ENCODE results near the gene NR2C2. TPM values are rescaled to one million over a fixed set of nuclear protein-coding genes. Genes with fewer than 3 reads are reported as not detected.
A peak's percentile ranks its signal among the peaks of the same experiment; 100 is the strongest.

Gene NR2C2
- total and polyA plus RNA-seq, 2 donors (not counting 1 experiment from before 2014, with no cell fraction given): 22.8 to 96.9 TPM

DNA sequence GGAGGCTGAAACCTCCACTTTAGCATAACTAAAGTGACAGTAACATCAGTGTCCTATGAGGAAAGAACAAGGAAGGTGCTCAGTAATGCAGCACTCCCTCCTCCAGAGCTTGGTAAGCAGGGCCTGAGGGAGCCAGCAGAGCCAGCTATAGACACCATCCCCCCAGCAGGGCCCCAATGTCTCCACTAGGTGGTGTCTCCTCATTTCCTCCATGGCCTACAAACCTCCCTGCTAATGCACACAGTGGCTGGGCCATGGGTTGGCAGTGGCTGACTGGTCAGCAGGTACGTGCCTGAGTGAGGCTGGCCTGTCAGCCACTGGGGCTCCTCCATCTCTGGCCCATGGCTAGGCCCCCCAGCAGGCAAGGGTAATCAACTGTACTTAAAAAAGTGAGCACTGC, 104.1 kb downstream of the NR2C2 start:
- no peaks in the 10 kb centered on the region for H3K27me3 ChIP-seq (replicated peaks in 1 of 4; ENCODE audit: control extremely low read depth in 1 of 4, control insufficient read depth in 3 of 4, insufficient read depth in 4 of 4, low read length in 3 of 4)
- intact Hi-C loops (cut with micrococcal nuclease): no loop called here
- peaks cover 2 to 46% of the 10 kb centered on the region in 2 experiments for H3K36me3 ChIP-seq (replicated peaks in 1 of 2; ENCODE audit: control extremely low read depth in 1 of 2, control insufficient read depth in 1 of 2, extremely low read depth in 1 of 2, insufficient read depth in 2 of 2, low read length in 1 of 2)
- no peak for TF ChIP-seq EZH2 (IDR thresholded peaks at IDR 0.05; ENCODE audit: borderline replicate concordance, insufficient read depth, low read depth, low read length, poor library complexity, severe bottlenecking)
- TF ChIP-seq, protein P1, sequence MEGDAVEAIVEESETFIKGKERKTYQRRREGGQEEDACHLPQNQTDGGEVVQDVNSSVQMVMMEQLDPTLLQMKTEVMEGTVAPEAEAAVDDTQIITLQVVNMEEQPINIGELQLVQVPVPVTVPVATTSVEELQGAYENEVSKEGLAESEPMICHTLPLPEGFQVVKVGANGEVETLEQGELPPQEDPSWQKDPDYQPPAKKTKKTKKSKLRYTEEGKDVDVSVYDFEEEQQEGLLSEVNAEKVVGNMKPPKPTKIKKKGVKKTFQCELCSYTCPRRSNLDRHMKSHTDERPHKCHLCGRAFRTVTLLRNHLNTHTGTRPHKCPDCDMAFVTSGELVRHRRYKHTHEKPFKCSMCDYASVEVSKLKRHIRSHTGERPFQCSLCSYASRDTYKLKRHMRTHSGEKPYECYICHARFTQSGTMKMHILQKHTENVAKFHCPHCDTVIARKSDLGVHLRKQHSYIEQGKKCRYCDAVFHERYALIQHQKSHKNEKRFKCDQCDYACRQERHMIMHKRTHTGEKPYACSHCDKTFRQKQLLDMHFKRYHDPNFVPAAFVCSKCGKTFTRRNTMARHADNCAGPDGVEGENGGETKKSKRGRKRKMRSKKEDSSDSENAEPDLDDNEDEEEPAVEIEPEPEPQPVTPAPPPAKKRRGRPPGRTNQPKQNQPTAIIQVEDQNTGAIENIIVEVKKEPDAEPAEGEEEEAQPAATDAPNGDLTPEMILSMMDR (IDR thresholded peaks at IDR 0.05): peak; percentile 59
- peak; percentile 41 for DNase-seq
- peaks cover 52 to 64% of the 10 kb centered on the region in 2 donors for H3K4me1 ChIP-seq (ENCODE audit: control insufficient read depth in 2 of 2, insufficient read depth in 2 of 2, low read length in 2 of 2)
- WGBS (ENCODE audit: insufficient coverage): 60% methylated on average over 1 of the region's 1 CpG
- POLR2A ChIA-PET: interaction anchor here (0.5 to 2.2 kb wide), 3 partner anchors 14 to 157 kb away, joined by 5 to 12 read pairs (median 6); partner anchors contain the start of genes MRPS25 and RBSN
- Mint-ChIP-seq H3K27me3 (no peaks in the 10 kb centered on the region), H3K4me1 (peaks cover 65% of the 10 kb centered on the region), H3K27ac (peak overlapping the region; percentile 93), H3K4me3 (peak overlapping the region; percentile 13), H3K9me3 (ENCODE audit: insufficient read depth) (peaks cover 3% of the 10 kb centered on the region)
- peaks cover 13% of the 10 kb centered on the region for H4K20me1 ChIP-seq (ENCODE audit: control insufficient read depth, insufficient read depth, low read length, poor library complexity, severe bottlenecking)
- peak overlapping the region; percentile 72 to 86 for H3K27ac ChIP-seq (ENCODE audit: low read length in 2 of 2)
- ATAC-seq (ENCODE audit: low read depth): no peak
- H3K79me2 ChIP-seq (ENCODE audit: control insufficient read depth, insufficient read depth, low read length): peaks cover 35% of the 10 kb centered on the region
- H3K4me2 ChIP-seq (replicated peaks; ENCODE audit: low read depth, low read length, poor library complexity, severe bottlenecking): peak overlapping the region; percentile 65
- H3K4me3 ChIP-seq (ENCODE audit: control extremely low read depth in 1 of 5, extremely low read depth in 1 of 5, insufficient read depth in 1 of 5, low read depth in 2 of 5, low read length in 4 of 5): no peak overlapping the region
- peaks cover 0 to 9% (median 0%) of the 10 kb centered on the region in 3 donors for H3K9me3 ChIP-seq (ENCODE audit: control extremely low read depth in 1 of 3, control insufficient read depth in 2 of 3, insufficient read depth in 1 of 3, low read length in 2 of 3)
- CTCF ChIA-PET: interaction anchor here (0.7 to 1.7 kb wide), 5 partner anchors 14 to 94 kb away, joined by 3 to 5 read pairs (median 4); no protein-coding TSS in a partner anchor
- H3K9ac ChIP-seq (ENCODE audit: low read length): no peak overlapping the region
- no peak overlapping the region for H2AFZ ChIP-seq (ENCODE audit: insufficient read depth, low read depth, low read length, poor library complexity, severe bottlenecking)

All from B cell (primary cell).